HepG2 (cell line): Measurements from ENCODE around the gene PGAP3. TPM values are rescaled to one million over a fixed set of nuclear protein-coding genes. Genes with fewer than 3 reads are reported as not detected.

Source experiments
- AKNA ChIP-seq: sonication (generic); formaldehyde crosslinking; IDR thresholded peaks from 2 replicates; pipeline ENCODE4 v1.4.0; 2020; ENCODE audit warnings: missing genetic modification reagents, borderline replicate concordance
- BHLHE40 ChIP-seq: IDR thresholded peaks from 2 replicates; pipeline ENCODE4 v1.6.1; 2011; ENCODE audit warnings: low read length, improper control_type of control experiment
- CHCHD3 ChIP-seq: sonication (generic); formaldehyde crosslinking; IDR thresholded peaks from 2 replicates; pipeline ENCODE4 v1.8.0; 2022; ENCODE audit warnings: mild to moderate bottlenecking, missing genetic modification reagents, moderate library complexity
- HDAC2 ChIP-seq: sonication (generic); formaldehyde crosslinking; IDR thresholded peaks from 2 replicates; pipeline ENCODE4 v1.4.0; 2020; ENCODE audit warnings: missing genetic modification reagents
- HNF1A ChIP-seq, 2 experiments: sonication (generic) in 1 of 2; formaldehyde crosslinking in 1 of 2; IDR thresholded peaks; 2 replicates each; pipeline versions ENCODE4 v1.4.0 to v1.6.1; 2016 to 2020; ENCODE audit warnings: borderline replicate concordance in 1 of 2, low read depth in 1 of 2, mild to moderate bottlenecking in 1 of 2, missing genetic modification reagents in 1 of 2
- HNF1B ChIP-seq: sonication (generic); formaldehyde crosslinking; IDR thresholded peaks from 2 replicates; pipeline ENCODE4 v1.5.1; 2020; ENCODE audit warnings: mild to moderate bottlenecking, moderate library complexity, missing genetic modification reagents
- KLF16 ChIP-seq, 2 experiments: sonication (generic) in 1 of 2; formaldehyde crosslinking in 1 of 2; IDR thresholded peaks; 2 replicates each; pipeline versions ENCODE4 v1.6.1 to v1.8.0; 2016 to 2023; ENCODE audit warnings: missing genetic modification reagents in 2 of 2, missing compliant biosample characterization in 1 of 2
- POLR2A ChIP-seq, 2 experiments: IDR thresholded peaks; 2 replicates each; pipeline ENCODE4 v1.6.1; 2011; ENCODE audit warnings: low read depth in 2 of 2, low read length in 2 of 2, mild to moderate bottlenecking in 1 of 2, moderate library complexity in 1 of 2; ENCODE audit not compliant: insufficient read depth in 1 of 2
- RFX3 ChIP-seq: IDR thresholded peaks from 2 replicates; pipeline ENCODE4 v1.6.1; 2016; ENCODE audit warnings: missing biosample characterization, missing genetic modification reagents
- RORA ChIP-seq: sonication (generic); formaldehyde crosslinking; IDR thresholded peaks from 2 replicates; pipeline ENCODE4 v1.5.0; 2020; ENCODE audit warnings: mild to moderate bottlenecking, missing genetic modification reagents, moderate library complexity
- SMAD1 ChIP-seq: sonication (generic); formaldehyde crosslinking; IDR thresholded peaks from 2 replicates; pipeline ENCODE4 v1.4.0; 2020; ENCODE audit warnings: missing genetic modification reagents, low read depth, mild to moderate bottlenecking, borderline replicate concordance
- SMAD3 ChIP-seq: sonication (generic); formaldehyde crosslinking; IDR thresholded peaks from 2 replicates; pipeline ENCODE4 v1.4.0; 2020; ENCODE audit warnings: missing genetic modification reagents
- SP140L ChIP-seq: sonication (generic); formaldehyde crosslinking; IDR thresholded peaks from 2 replicates; pipeline ENCODE4 v1.4.0; 2020; ENCODE audit warnings: missing genetic modification reagents, borderline replicate concordance
- TMF1 ChIP-seq: sonication (generic); formaldehyde crosslinking; IDR thresholded peaks from 2 replicates; pipeline ENCODE4 v1.8.1; 2022; ENCODE audit warnings: low read depth, missing genetic modification reagents
- TRIM22 ChIP-seq: fragments of 450-650 bp; IDR thresholded peaks from 2 replicates; pipeline ENCODE4 v1.6.1; 2017
- ZNF230 ChIP-seq: sonication (generic); formaldehyde crosslinking; IDR thresholded peaks from 2 replicates; pipeline ENCODE4 v1.4.0; 2020; ENCODE audit warnings: mild to moderate bottlenecking, missing genetic modification reagents
- polyA plus RNA-seq, 8 experiments: library from polyadenylated mRNA; depleted of rRNA in 3 of 8; stranded (reverse) in 7 of 8; unstranded in 1 of 8; fragments of >200 nt; fragmentation: Illumina TruSeq in 4 of 8; extraction: Trizol in 4 of 8; gene quantifications; 2 replicates each; pipeline versions ENCODE4 v1.2.1 to v1.2.3, GENCODE V29; 2011 to 2016; ENCODE audit warnings: low read depth in 4 of 8, missing spikeins in 1 of 8, mixed read lengths in 1 of 8; ENCODE audit not compliant: insufficient read depth in 1 of 8
- total RNA-seq, 5 experiments: library from RNA; depleted of rRNA; stranded (reverse); fragments of >200 nt; fragmentation: Illumina TruSeq; extraction: Trizol; gene quantifications; 2 replicates each; pipeline ENCODE4 v1.2.3, GENCODE V29; 2016; ENCODE audit warnings: low read depth in 1 of 5

The PGAP3 gene
- total and polyA plus RNA-seq, 2 of the 13 experiments (the other 11 are each of a cell fraction or from before 2014, with no cell fraction given) = 11.9 to 14.6 TPM

- TF ChIP-seq TMF1 (CRISPR knock-in tag) (no peak), HNF1B (peak; percentile 16; the same call in 1 of the 2 replicates), RFX3 (CRISPR knock-in tag) (no peak), SP140L (peak; percentile 85; the same call in 1 of the 2 replicates), HNF1A (IDR thresholded peaks at IDR 0.05; ENCODE audit: low read depth) (peak; percentile 76), HNF1A (CRISPR knock-in tag; IDR thresholded peaks at IDR 0.05; ENCODE audit: borderline replicate concordance) (peak; percentile 51; the same call in 1 of the 2 replicates), KLF16 (CRISPR knock-in tag; IDR thresholded peaks at IDR 0.05) (peak in 1 of 2 experiments; percentile 82; a peak in 2 of 4 replicates), BHLHE40 (peak; percentile 53), CHCHD3 (CRISPR knock-in tag) (0 out of 2 replicates have a peak, but pooled peaks have one; percentile 29), RORA (no peak), POLR2A (IDR thresholded peaks at IDR 0.05; ENCODE audit: insufficient read depth in 1 of 2, low read depth in 2 of 2, low read length in 2 of 2) (0 out of 4 replicates have a peak, but pooled peaks of 1 of the 2 experiments have one; percentile 0), SMAD1 (no peak), ZNF230 (peak; percentile 13; the same call in 1 of the 2 replicates), AKNA (CRISPR knock-in tag) (no peak), HDAC2 (CRISPR knock-in tag) (peak; percentile 92), SMAD3 (CRISPR knock-in tag) (peak; percentile 39; the same call in 1 of the 2 replicates), TRIM22 (no peak)
Observed at GRCh38 chr17:39736319-39737165, 48.7 kb upstream of the PGAP3 start (continued).
